Measurements from ENCODE around the gene STXBP5L.
"Not testable (repeated sequence)": the region's sequence is repeated elsewhere in the genome, so short reads cannot be mapped to it uniquely, and the experiment has no call there.

Gene STXBP5L

GRCh38 chr3:120908030-120908794 lies at the start of gene STXBP5L:
Gene STXBP5L, plus strand, starts transcription at chr3:120908205. Its CDS starts 1,374 bp downstream, at chr3:120909579.
- peak; percentile 10 for DNase-seq

- no peak for DNase-seq
Observed at GRCh38 chr3:120858521-120858920, 49.5 kb upstream of the STXBP5L start.

- no peak for DNase-seq
Observed at GRCh38 chr3:120864541-120864940, 43.5 kb upstream of the STXBP5L start.

GRCh38 chr3:120875507-120875906 lies 32.5 kb upstream of the STXBP5L start:
- DNase-seq, result no peak

GRCh38 chr3:120875989-120876388 lies 32.0 kb upstream of the STXBP5L start:
- no peak for DNase-seq

- DNase-seq, result no peak
Observed at GRCh38 chr3:120879411-120879810, 28.6 kb upstream of the STXBP5L start.

GRCh38 chr3:120892921-120893320 lies 15.1 kb upstream of the STXBP5L start:
- DNase-seq, result no peak

- DNase-seq, result no peak
Observed at GRCh38 chr3:120894316-120895057, 13.5 kb upstream of the STXBP5L start.

- not testable (repeated sequence) for DNase-seq
Observed at GRCh38 chr3:120901716-120902115, 6.3 kb upstream of the STXBP5L start.

GRCh38 chr3:120903221-120903620 lies 4.8 kb upstream of the STXBP5L start:
- DNase-seq, result no peak

GRCh38 chr3:120907659-120908029 lies 361 bp upstream of the STXBP5L start:
- DNase-seq, result no peak

GRCh38 chr3:120908795-120909601 lies 993 bp downstream of the STXBP5L start:
- DNase-seq, result no peak

GRCh38 chr3:120909602-120909878 lies 1.5 kb downstream of the STXBP5L start:
- no peak for DNase-seq

- DNase-seq, result no peak
Observed at GRCh38 chr3:120926146-120926545, 18.1 kb downstream of the STXBP5L start.

GRCh38 chr3:120928991-120929390 lies 21.0 kb downstream of the STXBP5L start:
- no peak for DNase-seq

GRCh38 chr3:120931593-120931992 lies 23.6 kb downstream of the STXBP5L start:
- DNase-seq, result no peak

- no peak for DNase-seq
Observed at GRCh38 chr3:120956143-120956542, 48.1 kb downstream of the STXBP5L start.

GRCh38 chr3:120982608-120983320 lies 74.8 kb downstream of the STXBP5L start:
- DNase-seq, result no peak

- no peak for DNase-seq
Observed at GRCh38 chr3:120983321-120983665, 75.3 kb downstream of the STXBP5L start.

- no peak for DNase-seq
Observed at GRCh38 chr3:120983841-120984240, 75.8 kb downstream of the STXBP5L start.

GRCh38 chr3:120985242-120985641 lies 77.2 kb downstream of the STXBP5L start:
- DNase-seq, result no peak

GRCh38 chr3:120988994-120989393 lies 81.0 kb downstream of the STXBP5L start:
- DNase-seq, result no peak

- no peak for DNase-seq
Observed at GRCh38 chr3:121018917-121019321, 110.9 kb downstream of the STXBP5L start.
